HUDEP-2 (cell line): ENCODE results near the gene ADISSP.

Source experiments
- DNase-seq, 76 experiments: peaks; one replicate each; lab custom pipeline; 2025; ENCODE audit not compliant: unreplicated experiment in 76 of 76; lab: John Stamatoyannopoulos, UW

The ADISSP gene

GRCh38 chr20:3740615-3741301, 26.8 kb downstream of the ADISSP start:
- DNase-seq = no peak

- peak in 53 of 76 experiments; percentile 6 to 74 (median 43) for DNase-seq
Measured at GRCh38 chr20:3739926-3740451, 27.6 kb downstream of the ADISSP start.

- no peak for DNase-seq
Measured at GRCh38 chr20:3739054-3739925, 28.3 kb downstream of the ADISSP start.

GRCh38 chr20:3738111-3739053, 29.2 kb downstream of the ADISSP start:
- peak in 54 of 76 experiments; percentile 3 to 72 (median 28) for DNase-seq

GRCh38 chr20:3735768-3736167, 31.8 kb downstream of the ADISSP start:
- no peak for DNase-seq

GRCh38 chr20:3734111-3734843, 33.3 kb downstream of the ADISSP start:
- DNase-seq = no peak

GRCh38 chr20:3733119-3733995, 34.2 kb downstream of the ADISSP start:
- DNase-seq = no peak

GRCh38 chr20:3732327-3733118, 35.0 kb downstream of the ADISSP start, which contains the start of gene HSPA12B:
HSPA12B (plus strand) TSS chr20:3732685; CDS start chr20:3738675, 5,990 bp downstream.
- no peak for DNase-seq

GRCh38 chr20:3731944-3732326, 35.6 kb downstream of the ADISSP start:
- DNase-seq = no peak

- no peak for DNase-seq
Measured at GRCh38 chr20:3730803-3731672, 36.5 kb downstream of the ADISSP start.

- no peak for DNase-seq
Measured at GRCh38 chr20:3729811-3730540, 37.6 kb downstream of the ADISSP start.

- no peak for DNase-seq
Measured at GRCh38 chr20:3729378-3729777, 38.2 kb downstream of the ADISSP start.

GRCh38 chr20:3728876-3729275, 38.7 kb downstream of the ADISSP start:
- no peak for DNase-seq

GRCh38 chr20:3728354-3728753, 39.2 kb downstream of the ADISSP start:
- no peak for DNase-seq

- no peak for DNase-seq
Measured at GRCh38 chr20:3727401-3728021, 40.0 kb downstream of the ADISSP start.

- no peak for DNase-seq
Measured at GRCh38 chr20:3724356-3724755, 43.2 kb downstream of the ADISSP start.
